Subcutaneous adipose tissue (tissue), 4 donors: Measurements from ENCODE around the gene SLC4A7. TPM values are rescaled to one million over a fixed set of nuclear protein-coding genes. Genes with fewer than 3 reads are reported as not detected.

Experiments
- total RNA-seq, 4 donors: library from RNA; depleted of rRNA; stranded (reverse); fragments of >200 nt; gene quantifications; one replicate each; pipeline ENCODE4 v1.1.0, GENCODE V29; 2016
- TF ChIP-seq, protein P1 (sequence below): fragments of 450-650 bp; IDR thresholded peaks from one replicate; pipeline ENCODE4 v1.5.1; 2016; ENCODE audit warnings: low read depth, mild to moderate bottlenecking, control low read depth, antibody characterized with exemption, moderate library complexity

Gene SLC4A7
- total RNA-seq, 4 donors from 2014 or later = 19.4 to 41.8 (median 37.6) TPM

DNA sequence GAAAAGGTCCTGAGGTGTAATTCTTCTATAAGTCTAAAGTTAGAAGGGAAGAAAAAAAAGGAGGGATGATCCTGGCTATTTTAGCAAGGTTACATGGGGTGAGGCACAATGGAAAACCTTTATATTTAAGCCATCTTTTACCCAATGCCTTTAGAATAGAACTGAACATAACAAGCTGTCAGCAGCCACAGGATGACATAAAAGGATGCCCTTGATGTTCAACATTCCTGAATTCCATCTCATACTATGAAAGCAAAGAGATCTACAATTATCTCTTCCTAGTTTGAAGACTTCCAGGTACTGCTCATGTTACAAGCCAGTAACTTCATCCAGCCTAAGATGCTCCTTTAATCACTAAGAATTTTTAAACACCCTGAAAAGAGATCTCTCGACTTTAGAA lies 141.9 kb downstream of the SLC4A7 start:
- TF ChIP-seq, protein P1, sequence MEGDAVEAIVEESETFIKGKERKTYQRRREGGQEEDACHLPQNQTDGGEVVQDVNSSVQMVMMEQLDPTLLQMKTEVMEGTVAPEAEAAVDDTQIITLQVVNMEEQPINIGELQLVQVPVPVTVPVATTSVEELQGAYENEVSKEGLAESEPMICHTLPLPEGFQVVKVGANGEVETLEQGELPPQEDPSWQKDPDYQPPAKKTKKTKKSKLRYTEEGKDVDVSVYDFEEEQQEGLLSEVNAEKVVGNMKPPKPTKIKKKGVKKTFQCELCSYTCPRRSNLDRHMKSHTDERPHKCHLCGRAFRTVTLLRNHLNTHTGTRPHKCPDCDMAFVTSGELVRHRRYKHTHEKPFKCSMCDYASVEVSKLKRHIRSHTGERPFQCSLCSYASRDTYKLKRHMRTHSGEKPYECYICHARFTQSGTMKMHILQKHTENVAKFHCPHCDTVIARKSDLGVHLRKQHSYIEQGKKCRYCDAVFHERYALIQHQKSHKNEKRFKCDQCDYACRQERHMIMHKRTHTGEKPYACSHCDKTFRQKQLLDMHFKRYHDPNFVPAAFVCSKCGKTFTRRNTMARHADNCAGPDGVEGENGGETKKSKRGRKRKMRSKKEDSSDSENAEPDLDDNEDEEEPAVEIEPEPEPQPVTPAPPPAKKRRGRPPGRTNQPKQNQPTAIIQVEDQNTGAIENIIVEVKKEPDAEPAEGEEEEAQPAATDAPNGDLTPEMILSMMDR = no peak

DNA sequence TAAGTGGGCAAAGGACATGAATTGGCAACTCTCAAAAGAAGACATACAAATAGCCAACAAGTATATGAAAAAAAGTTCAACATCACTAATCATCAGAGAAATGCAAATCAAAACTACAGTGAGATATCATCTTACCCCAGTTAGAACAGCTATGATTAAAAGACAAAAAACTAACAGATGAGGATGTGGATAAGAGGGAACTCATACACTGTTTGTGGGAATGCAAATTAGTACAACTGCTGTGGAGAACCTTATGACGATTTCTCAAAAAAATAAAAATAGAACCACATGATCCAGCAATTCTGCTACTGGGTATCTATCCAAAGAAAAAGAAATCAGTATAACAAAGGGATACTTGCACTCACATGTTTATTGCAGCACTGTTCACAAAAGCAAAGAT lies 143.7 kb downstream of the SLC4A7 start:
- TF ChIP-seq, protein P1 = no peak

DNA sequence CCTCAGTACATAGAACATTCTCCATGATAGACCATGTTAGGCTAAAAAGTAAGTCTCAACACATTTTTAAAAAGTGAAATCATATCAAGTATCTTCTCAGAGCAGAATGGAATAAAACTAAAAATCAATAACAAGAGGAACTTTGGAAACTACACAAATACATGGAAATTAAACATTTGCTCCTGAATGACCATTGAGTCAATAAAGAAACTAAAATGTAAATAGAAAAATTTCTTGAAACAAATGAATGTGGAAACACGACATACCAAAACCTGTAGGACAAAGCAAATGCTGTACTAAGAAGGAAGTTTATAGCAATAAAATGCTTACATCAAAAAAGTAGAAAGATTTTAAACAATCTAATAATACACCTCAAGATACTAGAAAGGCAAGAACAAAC lies 148.6 kb downstream of the SLC4A7 start:
- TF ChIP-seq, protein P1 = no peak

DNA sequence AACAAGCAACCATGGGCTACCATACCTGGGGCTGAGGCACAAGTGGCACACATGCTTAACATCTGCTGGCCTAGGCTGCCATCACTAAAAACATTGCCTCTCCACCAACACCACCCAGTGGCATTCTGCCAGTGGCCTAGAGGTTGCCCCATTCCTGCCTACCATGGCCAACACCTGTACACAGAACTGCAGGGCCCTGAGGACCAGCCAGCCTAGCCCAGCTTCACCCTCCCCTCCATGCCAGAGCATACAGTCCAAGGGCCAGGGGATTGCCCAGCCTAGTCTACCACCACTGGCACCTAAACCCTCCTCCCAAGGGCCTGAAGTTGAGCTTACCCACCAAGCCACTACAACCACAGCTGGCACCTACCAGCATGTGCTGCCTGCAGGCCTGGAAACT lies 150.3 kb downstream of the SLC4A7 start:
- TF ChIP-seq, protein P1 = no peak

DNA sequence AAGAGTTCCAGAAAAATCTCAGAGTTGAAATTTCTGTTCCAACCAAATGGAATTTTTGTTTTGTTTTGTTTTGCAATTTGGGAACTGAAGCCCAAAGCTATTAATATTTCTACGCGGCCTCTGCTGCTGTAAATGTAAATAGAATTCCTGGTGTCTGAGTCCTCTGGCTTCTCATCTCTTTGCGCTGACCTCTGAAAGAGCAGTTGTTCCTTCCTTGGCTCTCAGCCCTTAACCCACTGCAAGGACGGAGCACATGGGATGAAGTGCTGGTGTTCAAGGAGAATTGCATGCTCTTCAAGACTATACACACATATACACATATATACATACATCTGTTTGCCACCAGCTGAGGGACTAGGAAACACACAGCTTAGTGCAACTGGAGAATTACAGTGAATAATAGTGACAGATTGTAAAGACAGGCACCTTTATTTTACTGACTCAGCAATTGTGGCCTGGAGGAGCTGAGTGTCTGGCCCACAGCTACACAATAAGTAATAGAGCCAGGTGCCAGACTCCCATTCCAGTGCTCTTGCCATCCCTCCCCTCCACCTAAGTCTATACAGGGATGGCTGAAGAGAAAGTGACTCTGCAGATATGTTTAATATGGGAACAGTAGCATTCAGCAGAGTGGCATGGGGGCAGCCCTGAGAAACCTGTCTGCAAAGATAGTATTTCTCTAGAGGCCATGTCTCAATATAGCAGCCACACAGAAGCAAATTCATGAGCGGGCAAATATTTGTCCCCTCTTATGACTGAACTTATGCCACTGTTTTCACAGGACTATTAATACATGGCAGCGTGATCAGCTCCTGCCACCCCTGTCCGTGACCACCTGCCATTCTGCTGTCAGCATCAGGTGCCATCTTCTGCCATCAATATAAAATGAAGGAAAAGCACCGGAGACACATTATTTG lies 157.3 kb downstream of the SLC4A7 start:
- TF ChIP-seq, protein P1 = no peak

DNA sequence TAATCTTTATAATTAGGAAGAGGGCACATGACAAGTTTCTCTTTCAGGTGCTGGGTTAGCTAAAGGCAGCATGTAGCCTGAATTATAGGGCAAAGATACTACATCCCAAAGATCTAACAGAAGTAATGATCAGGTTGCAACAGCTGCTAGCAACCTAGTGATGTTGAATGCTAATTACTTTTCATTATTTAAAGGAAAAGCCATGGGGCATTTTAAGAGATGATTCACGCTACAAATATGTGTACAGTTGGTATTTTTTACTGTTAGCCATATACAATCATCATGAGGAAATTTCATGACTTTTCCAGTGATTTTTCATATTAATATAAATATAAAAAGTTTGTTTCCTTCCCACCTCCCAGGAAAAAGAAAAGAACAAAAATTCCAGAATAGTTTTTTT lies 158.0 kb downstream of the SLC4A7 start:
- TF ChIP-seq, protein P1 = no peak

DNA sequence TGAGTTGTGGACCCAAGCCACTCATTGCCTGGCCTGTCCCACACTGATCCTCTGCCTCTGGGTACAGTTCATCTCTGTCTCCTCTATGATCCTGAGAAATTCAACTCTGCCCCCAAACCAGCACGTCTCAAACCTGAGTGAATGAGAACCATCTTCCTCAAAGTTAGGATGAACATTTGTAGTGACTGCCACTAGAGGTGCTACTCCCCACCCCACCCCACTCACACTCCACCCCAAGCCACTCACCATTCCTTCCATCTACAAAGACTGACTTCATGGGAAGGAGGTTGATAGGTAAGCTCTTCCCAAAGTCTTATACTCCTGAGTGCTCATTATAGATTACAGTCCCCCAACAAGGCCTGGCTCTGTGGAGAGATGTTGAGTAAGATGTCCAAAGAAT lies 158.8 kb downstream of the SLC4A7 start:
- TF ChIP-seq, protein P1 = no peak
